ENCODE data around the gene ZNF536.

DNA sequence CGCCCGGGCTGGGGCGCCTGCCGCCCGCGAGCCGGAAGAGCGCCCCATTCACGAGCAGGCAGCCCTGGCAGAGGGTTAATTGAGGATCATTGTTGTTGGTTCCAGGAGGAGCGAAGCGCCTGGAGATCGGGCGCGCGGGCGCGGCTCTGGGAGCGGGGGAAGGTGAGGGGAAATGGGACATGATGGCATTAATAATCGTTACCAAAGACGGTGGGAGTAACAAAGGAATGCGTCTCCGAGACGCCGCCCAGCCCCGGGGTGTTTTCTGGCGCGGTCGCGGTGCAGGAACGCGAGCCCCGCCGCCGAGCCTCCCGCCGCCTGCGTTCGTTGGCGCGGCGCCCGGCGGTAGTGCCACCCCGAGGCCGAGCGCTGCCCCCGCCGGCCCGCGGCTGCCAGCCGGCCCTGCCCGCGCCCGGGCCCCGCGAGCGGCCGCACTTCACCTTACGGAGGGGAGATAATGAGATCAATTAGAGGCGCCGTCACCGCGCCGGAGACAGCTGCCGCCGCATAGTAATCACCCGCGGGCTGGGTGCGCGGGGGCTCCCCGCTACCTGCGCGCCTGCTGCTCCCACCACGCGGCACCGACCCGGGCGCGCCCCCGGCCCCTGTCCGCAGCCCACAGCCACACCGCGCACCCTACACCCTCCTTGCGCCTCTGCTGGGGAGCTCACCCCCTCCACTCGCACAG lies 2.8 kb downstream of the ZNF536 start:
- no peak for TF ChIP-seq POLR2A (IDR thresholded peaks at IDR 0.05)
- TF ChIP-seq, protein P1, sequence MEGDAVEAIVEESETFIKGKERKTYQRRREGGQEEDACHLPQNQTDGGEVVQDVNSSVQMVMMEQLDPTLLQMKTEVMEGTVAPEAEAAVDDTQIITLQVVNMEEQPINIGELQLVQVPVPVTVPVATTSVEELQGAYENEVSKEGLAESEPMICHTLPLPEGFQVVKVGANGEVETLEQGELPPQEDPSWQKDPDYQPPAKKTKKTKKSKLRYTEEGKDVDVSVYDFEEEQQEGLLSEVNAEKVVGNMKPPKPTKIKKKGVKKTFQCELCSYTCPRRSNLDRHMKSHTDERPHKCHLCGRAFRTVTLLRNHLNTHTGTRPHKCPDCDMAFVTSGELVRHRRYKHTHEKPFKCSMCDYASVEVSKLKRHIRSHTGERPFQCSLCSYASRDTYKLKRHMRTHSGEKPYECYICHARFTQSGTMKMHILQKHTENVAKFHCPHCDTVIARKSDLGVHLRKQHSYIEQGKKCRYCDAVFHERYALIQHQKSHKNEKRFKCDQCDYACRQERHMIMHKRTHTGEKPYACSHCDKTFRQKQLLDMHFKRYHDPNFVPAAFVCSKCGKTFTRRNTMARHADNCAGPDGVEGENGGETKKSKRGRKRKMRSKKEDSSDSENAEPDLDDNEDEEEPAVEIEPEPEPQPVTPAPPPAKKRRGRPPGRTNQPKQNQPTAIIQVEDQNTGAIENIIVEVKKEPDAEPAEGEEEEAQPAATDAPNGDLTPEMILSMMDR (IDR thresholded peaks at IDR 0.05): no peak
